Lower leg skin (tissue), 4 donors: ENCODE measurements around the gene RBM27. TPM values are rescaled to one million over a fixed set of nuclear protein-coding genes. Genes with fewer than 3 reads are reported as not detected.

ENCODE experiments used
- DNase-seq, 2 donors: peaks; one replicate each; pipeline ENCODE4 v3.0.0-alpha.2; 2019; ENCODE audit warnings: low spot score in 2 of 2
- H3K4me3 ChIP-seq: fragments of 200-600 bp; sonication (generic); 2 replicates; pipeline ENCODE4 v1.5.1; 2017; ENCODE audit warnings: mild to moderate bottlenecking, low read depth; ENCODE audit not compliant: poor library complexity, severe bottlenecking
- CTCF ChIP-seq, 3 donors: fragments of 450-650 bp; IDR thresholded peaks; one replicate each; pipeline ENCODE4 v1.5.1; 2016; ENCODE audit warnings: antibody characterized with exemption in 3 of 3, mild to moderate bottlenecking in 3 of 3, moderate library complexity in 2 of 3
- POLR2A ChIP-seq, 2 donors: fragments of 450-650 bp; IDR thresholded peaks; one replicate each; pipeline ENCODE4 v1.6.1; 2016 to 2017; ENCODE audit warnings: antibody characterized with exemption in 2 of 2, mild to moderate bottlenecking in 1 of 2, moderate library complexity in 1 of 2
- WGBS, 2 donors: methylation state at CpG; one replicate each; pipeline ENCODE4 v1.1.5; 2018; 5-methylcytosine and 5-hydroxymethylcytosine counted together
- intact Hi-C: fragments of 100-400 bp; cut with DNase I; formaldehyde crosslinking; loops from one replicate; pipeline ENCODE4 v1.15.0; 2023; ENCODE audit warnings: low total_unique reads
- total RNA-seq, 4 donors: library from RNA; depleted of rRNA; stranded (reverse); fragments of >200 nt; gene quantifications; one replicate each; pipeline ENCODE4 v1.1.0, GENCODE V29; 2016

The RBM27 gene
- total RNA-seq = 10 to 100 TPM; 16.1 to 20.7 (median 18.1) TPM

- WGBS, 2 donors = 0 to 1% methylated on average over 47 to 48 of the region's 48 CpGs
- peak within 1 kb of the TSS; percentile 68 for H3K4me3 ChIP-seq
- intact Hi-C loops = no loop called here
- peak; percentile 98 to 99 for DNase-seq
- TF ChIP-seq CTCF (IDR thresholded peaks at IDR 0.05) (peak in 1 of 3 donors; percentile 9), POLR2A (IDR thresholded peaks at IDR 0.05) (peak in 1 of 2 donors; percentile 26)
Measured at GRCh38 chr5:146203011-146203871, at the start of gene RBM27. TSS of gene RBM27 (plus strand) at chr5:146203605. CDS start at chr5:146203766, 161 bp downstream.

GRCh38 chr5:146158255-146158654 is 45.1 kb upstream of the RBM27 start:
- no peak for DNase-seq
- intact Hi-C loops = no loop called here
- H3K4me3 ChIP-seq = no peak overlapping the region
- TF ChIP-seq CTCF (IDR thresholded peaks at IDR 0.05) (no peak), POLR2A (IDR thresholded peaks at IDR 0.05) (no peak)

- 98% methylated on average over 2 of the region's 2 CpGs for WGBS, 2 donors
- TF ChIP-seq CTCF (IDR thresholded peaks at IDR 0.05) (no peak), POLR2A (IDR thresholded peaks at IDR 0.05) (no peak)
- no peak for DNase-seq
- H3K4me3 ChIP-seq = no peak overlapping the region
- intact Hi-C loops = no loop called here
Measured at GRCh38 chr5:146164382-146164781, 39.0 kb upstream of the RBM27 start.

GRCh38 chr5:146165460-146165859 is 37.9 kb upstream of the RBM27 start:
- H3K4me3 ChIP-seq = no peak overlapping the region
- intact Hi-C loops = no loop called here
- TF ChIP-seq POLR2A (IDR thresholded peaks at IDR 0.05) = no peak
- TF ChIP-seq CTCF (IDR thresholded peaks at IDR 0.05) = no peak
- 76 to 80% methylated on average over 1 of the region's 1 CpG for WGBS, 2 donors
- no peak for DNase-seq

GRCh38 chr5:146165903-146166302 is 37.5 kb upstream of the RBM27 start:
- intact Hi-C loops = no loop called here
- TF ChIP-seq CTCF (IDR thresholded peaks at IDR 0.05) (no peak), POLR2A (IDR thresholded peaks at IDR 0.05) (no peak)
- WGBS, 2 donors = 71 to 84% methylated on average over 1 of the region's 1 CpG
- H3K4me3 ChIP-seq = no peak overlapping the region
- no peak for DNase-seq
